Retinal pigment epithelial cell (primary cell): ENCODE data around the gene EHF.

Experiments used
- DNase-seq: peaks from one replicate; pipeline ENCODE4 v3.0.0-alpha.2; 2010; ENCODE audit warnings: low read depth
- H3K4me3 ChIP-seq: 2 replicates; pipeline ENCODE4 v1.5.1; 2011; ENCODE audit warnings: mild to moderate bottlenecking, low read length, control low read depth, moderate library complexity
- CTCF ChIP-seq: conservative IDR thresholded peaks from 2 replicates; pipeline ENCODE4 v1.5.1; 2011; ENCODE audit warnings: low read depth, low read length, control low read depth, inconsistent platforms

The EHF gene

DNA sequence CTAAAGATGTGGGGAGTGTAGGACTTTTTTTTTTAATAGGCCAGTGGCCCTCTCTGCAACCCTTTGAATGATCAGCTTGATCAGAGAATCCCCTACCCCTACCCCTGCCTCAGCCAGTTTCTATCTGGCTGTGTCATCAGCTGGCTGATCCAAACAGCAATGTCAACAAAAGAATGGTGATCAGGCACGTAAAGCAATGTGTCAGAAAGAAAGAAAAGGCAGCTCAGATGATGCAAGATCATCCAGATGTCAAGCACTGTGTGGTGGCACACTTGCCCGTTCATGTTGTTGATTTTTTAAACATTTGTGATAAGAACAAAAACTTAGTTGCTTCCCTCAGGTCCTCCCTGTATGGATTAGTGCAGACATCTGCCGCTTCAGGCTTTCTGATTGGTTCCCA is 26.3 kb upstream of the EHF start:
- DNase-seq, result no peak
- no peak for TF ChIP-seq CTCF
- H3K4me3 ChIP-seq, result no peak overlapping the region

- DNase-seq, result no peak
- no peak for TF ChIP-seq CTCF
These were observed 25.5 kb upstream of the EHF start for GRCh38 chr11:34595391-34595790.

GRCh38 chr11:34595960-34596644 is 24.8 kb upstream of the EHF start:
- TF ChIP-seq CTCF, result no peak
- H3K4me3 ChIP-seq, result no peak overlapping the region
- DNase-seq, result no peak

More at GRCh38 chr11:34595391-34595790, 25.5 kb upstream of the EHF start:
- no peak overlapping the region for H3K4me3 ChIP-seq

- H3K4me3 ChIP-seq, result no peak overlapping the region
- DNase-seq, result peak; percentile 38
- no peak for TF ChIP-seq CTCF
These were observed 21.4 kb upstream of the EHF start for GRCh38 chr11:34599406-34599945.

DNA sequence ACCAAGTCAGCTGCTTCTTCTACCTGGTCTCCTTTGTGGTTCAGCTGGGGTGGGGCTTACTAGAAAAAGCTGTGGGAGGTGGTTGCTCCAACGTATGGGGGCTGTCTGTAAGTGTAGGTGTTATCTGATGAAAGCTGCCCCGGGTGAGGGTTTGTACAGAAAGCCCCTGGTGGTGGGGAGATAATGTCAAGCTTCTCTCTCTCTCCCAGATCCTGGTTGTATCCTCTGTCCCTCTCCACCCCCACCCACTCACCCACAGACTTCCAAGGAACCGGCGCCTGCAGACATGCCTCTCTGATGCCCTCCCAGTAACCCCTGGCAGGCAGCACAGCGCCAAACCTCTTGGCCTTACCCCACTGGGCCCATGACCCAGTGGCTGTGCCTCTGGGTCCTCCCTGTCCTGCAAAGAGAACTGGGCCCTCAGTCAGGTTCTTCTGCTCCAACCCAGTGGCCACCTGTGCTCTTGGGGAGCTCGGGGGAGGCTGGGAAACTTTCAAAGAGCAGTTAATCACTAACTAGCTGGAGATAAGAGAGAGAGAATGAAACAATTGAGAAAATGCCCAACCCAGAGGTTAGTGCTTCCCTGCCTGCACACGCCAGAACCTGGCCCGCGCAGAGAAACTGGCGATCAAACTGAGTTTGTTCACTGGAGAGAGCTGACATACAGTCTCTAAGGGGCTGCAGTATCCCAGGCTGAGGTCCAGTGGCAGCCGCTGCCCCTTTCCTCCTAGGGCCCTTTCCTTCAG is 20.4 kb upstream of the EHF start:
- no peak overlapping the region for H3K4me3 ChIP-seq
- TF ChIP-seq CTCF, result no peak
- DNase-seq, result no peak

GRCh38 chr11:34601085-34601444 is 19.8 kb upstream of the EHF start:
- no peak for TF ChIP-seq CTCF
- no peak overlapping the region for H3K4me3 ChIP-seq
- no peak for DNase-seq

DNA sequence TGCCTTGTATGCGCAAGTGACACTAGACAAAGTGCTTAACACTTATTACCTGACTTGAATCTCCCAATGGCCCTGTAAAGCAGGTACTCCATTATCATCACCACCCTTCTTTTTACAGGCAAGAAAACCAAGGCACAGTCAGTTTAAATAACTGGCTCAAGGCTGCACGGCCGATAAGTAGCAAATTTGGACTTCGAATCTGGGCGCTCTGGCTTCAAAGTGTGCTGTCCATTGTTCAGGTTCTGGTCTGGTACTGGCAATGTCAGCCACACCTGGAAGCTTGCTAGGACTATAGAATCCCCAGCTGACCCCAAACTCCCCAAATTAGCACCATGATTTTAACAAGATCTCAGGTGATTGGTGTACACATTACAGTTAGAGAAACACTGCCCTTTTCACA is 19.3 kb upstream of the EHF start:
- TF ChIP-seq CTCF, result no peak
- H3K4me3 ChIP-seq, result no peak overlapping the region
- no peak for DNase-seq
